ENCODE measurements around the gene NXF1.
A peak's percentile ranks its signal among the peaks of the same experiment; 100 is the strongest.
"Not testable (repeated sequence)": the region's sequence is repeated elsewhere in the genome, so short reads cannot be mapped to it uniquely, and the experiment has no call there.

The NXF1 gene

GRCh38 chr11:62830904-62831519, 25.8 kb upstream of the NXF1 start:
- peaks cover 68% of the 10 kb centered on the region for H3K36me3 ChIP-seq (ENCODE audit: control insufficient read depth, insufficient read depth, low read length)

GRCh38 chr11:62828130-62828529, 22.9 kb upstream of the NXF1 start:
- not testable (repeated sequence) for H3K9me3 ChIP-seq (ENCODE audit: control insufficient read depth, low read length); H3K4me1 ChIP-seq (ENCODE audit: control insufficient read depth, insufficient read depth, low read length, poor library complexity, severe bottlenecking); H3K27ac ChIP-seq (ENCODE audit: low read depth, low read length, severe bottlenecking); H3K4me3 ChIP-seq (ENCODE audit: extremely low read depth, insufficient read depth, low read length, poor library complexity, severe bottlenecking)
- WGBS, 2 experiments (ENCODE audit: insufficient coverage in 2 of 2): 93 to 98% methylated on average over 6 to 7 of the region's 8 CpGs
- peaks cover 69% of the 10 kb centered on the region for H3K36me3 ChIP-seq (ENCODE audit: control insufficient read depth, insufficient read depth, low read length)

More at GRCh38 chr11:62830904-62831519, 25.8 kb upstream of the NXF1 start:
- peaks cover 8% of the 10 kb centered on the region for H3K4me1 ChIP-seq (ENCODE audit: control insufficient read depth, insufficient read depth, low read length, poor library complexity, severe bottlenecking)
- H3K9me3 ChIP-seq (ENCODE audit: control insufficient read depth, low read length): no peaks in the 10 kb centered on the region
- peak overlapping the region; percentile 85 for H3K4me3 ChIP-seq (ENCODE audit: extremely low read depth, insufficient read depth, low read length, poor library complexity, severe bottlenecking)
- peak overlapping the region; percentile 100 for H3K27ac ChIP-seq (ENCODE audit: low read depth, low read length, severe bottlenecking)
- WGBS, 2 experiments (ENCODE audit: insufficient coverage in 2 of 2): 0% methylated on average over 7 to 24 of the region's 33 CpGs

GRCh38 chr11:62823677-62824076, 18.4 kb upstream of the NXF1 start:
- Histone ChIP-seq H3K4me1 (ENCODE audit: control insufficient read depth, insufficient read depth, low read length, poor library complexity, severe bottlenecking) (no peaks in the 10 kb centered on the region), H3K27ac (ENCODE audit: low read depth, low read length, severe bottlenecking) (no peak overlapping the region), H3K36me3 (ENCODE audit: control insufficient read depth, insufficient read depth, low read length) (peaks cover 87% of the 10 kb centered on the region), H3K4me3 (ENCODE audit: extremely low read depth, insufficient read depth, low read length, poor library complexity, severe bottlenecking) (no peak overlapping the region), H3K9me3 (ENCODE audit: control insufficient read depth, low read length) (no peaks in the 10 kb centered on the region)
- 89 to 95% methylated on average over 2 of the region's 3 CpGs for WGBS, 2 experiments (ENCODE audit: insufficient coverage in 2 of 2)

- Histone ChIP-seq H3K36me3 (ENCODE audit: control insufficient read depth, insufficient read depth, low read length) (peaks cover 81% of the 10 kb centered on the region), H3K4me3 (ENCODE audit: extremely low read depth, insufficient read depth, low read length, poor library complexity, severe bottlenecking) (no peak overlapping the region), H3K4me1 (ENCODE audit: control insufficient read depth, insufficient read depth, low read length, poor library complexity, severe bottlenecking) (no peaks in the 10 kb centered on the region), H3K9me3 (ENCODE audit: control insufficient read depth, low read length) (no peaks in the 10 kb centered on the region), H3K27ac (ENCODE audit: low read depth, low read length, severe bottlenecking) (no peak overlapping the region)
- 91 to 94% methylated on average over 4 of the region's 4 CpGs for WGBS, 2 experiments (ENCODE audit: insufficient coverage in 2 of 2)
Measured at GRCh38 chr11:62817129-62817528, 11.9 kb upstream of the NXF1 start.

GRCh38 chr11:62816557-62816956, 11.3 kb upstream of the NXF1 start:
- WGBS, 2 experiments (ENCODE audit: insufficient coverage in 2 of 2): 78 to 91% methylated on average over 1 to 4 of the region's 8 CpGs
- no peaks in the 10 kb centered on the region for H3K4me1 ChIP-seq (ENCODE audit: control insufficient read depth, insufficient read depth, low read length, poor library complexity, severe bottlenecking)
- H3K4me3 ChIP-seq (ENCODE audit: extremely low read depth, insufficient read depth, low read length, poor library complexity, severe bottlenecking): no peak overlapping the region
- H3K36me3 ChIP-seq (ENCODE audit: control insufficient read depth, insufficient read depth, low read length): peaks cover 75% of the 10 kb centered on the region
- H3K27ac ChIP-seq (ENCODE audit: low read depth, low read length, severe bottlenecking): no peak overlapping the region
- H3K9me3 ChIP-seq (ENCODE audit: control insufficient read depth, low read length): no peaks in the 10 kb centered on the region

GRCh38 chr11:62811659-62812058, 6.4 kb upstream of the NXF1 start:
- WGBS, 2 experiments (ENCODE audit: insufficient coverage in 2 of 2): 100% methylated on average over 2 of the region's 2 CpGs
- peaks cover 51% of the 10 kb centered on the region for H3K36me3 ChIP-seq (ENCODE audit: control insufficient read depth, insufficient read depth, low read length)

GRCh38 chr11:62810748-62811147, 5.5 kb upstream of the NXF1 start:
- H3K4me1 ChIP-seq (ENCODE audit: control insufficient read depth, insufficient read depth, low read length, poor library complexity, severe bottlenecking): peaks cover 14% of the 10 kb centered on the region
- no peak overlapping the region for H3K27ac ChIP-seq (ENCODE audit: low read depth, low read length, severe bottlenecking)
- WGBS, 2 experiments (ENCODE audit: insufficient coverage in 2 of 2): 82 to 100% methylated on average over 1 of the region's 1 CpG
- H3K36me3 ChIP-seq (ENCODE audit: control insufficient read depth, insufficient read depth, low read length): peaks cover 42% of the 10 kb centered on the region
- H3K9me3 ChIP-seq (ENCODE audit: control insufficient read depth, low read length): no peaks in the 10 kb centered on the region
- no peak overlapping the region for H3K4me3 ChIP-seq (ENCODE audit: extremely low read depth, insufficient read depth, low read length, poor library complexity, severe bottlenecking)

More at GRCh38 chr11:62811659-62812058, 6.4 kb upstream of the NXF1 start:
- Histone ChIP-seq H3K27ac (ENCODE audit: low read depth, low read length, severe bottlenecking) (no peak overlapping the region), H3K4me3 (ENCODE audit: extremely low read depth, insufficient read depth, low read length, poor library complexity, severe bottlenecking) (no peak overlapping the region), H3K9me3 (ENCODE audit: control insufficient read depth, low read length) (no peaks in the 10 kb centered on the region), H3K4me1 (ENCODE audit: control insufficient read depth, insufficient read depth, low read length, poor library complexity, severe bottlenecking) (peaks cover 8% of the 10 kb centered on the region)

- no peaks in the 10 kb centered on the region for H3K9me3 ChIP-seq (ENCODE audit: control insufficient read depth, low read length)
- peaks cover 36% of the 10 kb centered on the region for H3K36me3 ChIP-seq (ENCODE audit: control insufficient read depth, insufficient read depth, low read length)
- peak overlapping the region; percentile 81 for H3K27ac ChIP-seq (ENCODE audit: low read depth, low read length, severe bottlenecking)
- peaks cover 19% of the 10 kb centered on the region for H3K4me1 ChIP-seq (ENCODE audit: control insufficient read depth, insufficient read depth, low read length, poor library complexity, severe bottlenecking)
- no peak overlapping the region for H3K4me3 ChIP-seq (ENCODE audit: extremely low read depth, insufficient read depth, low read length, poor library complexity, severe bottlenecking)
- 75 to 84% methylated on average over 5 of the region's 5 CpGs for WGBS, 2 experiments (ENCODE audit: insufficient coverage in 2 of 2)
Measured at GRCh38 chr11:62806611-62807121, 1.4 kb upstream of the NXF1 start.

- Histone ChIP-seq H3K36me3 (ENCODE audit: control insufficient read depth, insufficient read depth, low read length) (peaks cover 43% of the 10 kb centered on the region), H3K4me3 (ENCODE audit: extremely low read depth, insufficient read depth, low read length, poor library complexity, severe bottlenecking) (peak overlapping the region; percentile 95), H3K9me3 (ENCODE audit: control insufficient read depth, low read length) (no peaks in the 10 kb centered on the region), H3K4me1 (ENCODE audit: control insufficient read depth, insufficient read depth, low read length, poor library complexity, severe bottlenecking) (peaks cover 19% of the 10 kb centered on the region), H3K27ac (ENCODE audit: low read depth, low read length, severe bottlenecking) (peak overlapping the region; percentile 81)
- WGBS, 2 experiments (ENCODE audit: insufficient coverage in 2 of 2): 35 to 37% methylated on average over 4 of the region's 12 CpGs
Measured at GRCh38 chr11:62805961-62806441, 761 bp upstream of the NXF1 start.

- H3K36me3 ChIP-seq (ENCODE audit: control insufficient read depth, insufficient read depth, low read length): peaks cover 53% of the 10 kb centered on the region
- WGBS, 2 experiments (ENCODE audit: insufficient coverage in 2 of 2): 15 to 17% methylated on average over 9 to 10 of the region's 14 CpGs
- peak overlapping the region; percentile 89 for H3K27ac ChIP-seq (ENCODE audit: low read depth, low read length, severe bottlenecking)
- no peaks in the 10 kb centered on the region for H3K9me3 ChIP-seq (ENCODE audit: control insufficient read depth, low read length)
- H3K4me1 ChIP-seq (ENCODE audit: control insufficient read depth, insufficient read depth, low read length, poor library complexity, severe bottlenecking): peaks cover 19% of the 10 kb centered on the region
- H3K4me3 ChIP-seq (ENCODE audit: extremely low read depth, insufficient read depth, low read length, poor library complexity, severe bottlenecking): peak overlapping the region; percentile 95
Measured at GRCh38 chr11:62804310-62805075, 747 bp downstream of the NXF1 start.
